ENCODE data around the gene EVI5L.
A peak's percentile ranks its signal among the peaks of the same experiment; 100 is the strongest.

The EVI5L gene

DNA sequence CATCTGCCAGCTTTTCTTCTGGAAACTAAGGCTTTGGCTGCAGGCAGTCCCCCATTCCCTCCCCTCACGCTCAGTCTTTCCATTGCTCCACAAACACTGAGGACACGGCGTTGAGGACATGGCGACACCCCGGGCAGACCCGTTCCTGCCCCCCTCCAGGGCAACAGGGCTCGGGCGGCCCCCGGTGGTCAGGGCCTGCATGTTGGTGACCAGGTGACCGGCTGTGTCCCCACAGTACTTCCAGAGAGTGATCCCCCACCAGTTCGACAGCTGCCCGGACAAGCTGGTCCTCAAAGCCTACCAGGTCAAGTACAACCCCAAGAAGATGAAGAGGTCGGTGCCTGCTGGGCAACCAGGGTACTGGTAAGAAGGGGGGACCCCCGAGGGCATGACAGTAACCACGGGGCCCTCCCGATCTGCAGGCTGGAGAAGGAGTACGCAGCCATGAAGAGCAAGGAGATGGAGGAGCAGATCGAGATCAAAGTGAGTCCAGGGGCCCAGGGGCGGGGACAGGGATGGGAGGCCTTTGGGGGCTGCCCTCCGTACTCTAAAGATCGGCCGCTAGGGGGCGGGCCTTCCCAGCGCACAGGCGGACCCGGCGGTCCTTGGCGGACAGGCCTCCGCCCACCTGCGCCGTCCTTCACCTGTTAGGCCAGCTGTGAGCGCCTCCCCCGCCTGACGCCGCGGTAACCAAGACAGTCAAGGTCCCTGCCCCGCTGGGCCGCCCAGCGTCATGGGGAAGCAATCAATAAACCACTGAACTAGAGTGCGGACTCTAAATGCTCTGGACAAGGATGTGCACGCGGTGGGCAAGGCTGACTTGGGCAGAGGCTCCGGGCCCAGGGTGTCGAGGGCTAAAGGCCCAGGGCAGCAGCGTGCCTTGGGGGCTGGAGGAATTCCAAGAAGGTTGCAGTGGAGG is 23.1 kb downstream of the EVI5L start:
- no peak for DNase-seq (ENCODE audit: low read depth)
- H3K4me3 ChIP-seq (ENCODE audit: control insufficient read depth, low read depth, low read length) = no peak overlapping the region
- TF ChIP-seq, protein P1, sequence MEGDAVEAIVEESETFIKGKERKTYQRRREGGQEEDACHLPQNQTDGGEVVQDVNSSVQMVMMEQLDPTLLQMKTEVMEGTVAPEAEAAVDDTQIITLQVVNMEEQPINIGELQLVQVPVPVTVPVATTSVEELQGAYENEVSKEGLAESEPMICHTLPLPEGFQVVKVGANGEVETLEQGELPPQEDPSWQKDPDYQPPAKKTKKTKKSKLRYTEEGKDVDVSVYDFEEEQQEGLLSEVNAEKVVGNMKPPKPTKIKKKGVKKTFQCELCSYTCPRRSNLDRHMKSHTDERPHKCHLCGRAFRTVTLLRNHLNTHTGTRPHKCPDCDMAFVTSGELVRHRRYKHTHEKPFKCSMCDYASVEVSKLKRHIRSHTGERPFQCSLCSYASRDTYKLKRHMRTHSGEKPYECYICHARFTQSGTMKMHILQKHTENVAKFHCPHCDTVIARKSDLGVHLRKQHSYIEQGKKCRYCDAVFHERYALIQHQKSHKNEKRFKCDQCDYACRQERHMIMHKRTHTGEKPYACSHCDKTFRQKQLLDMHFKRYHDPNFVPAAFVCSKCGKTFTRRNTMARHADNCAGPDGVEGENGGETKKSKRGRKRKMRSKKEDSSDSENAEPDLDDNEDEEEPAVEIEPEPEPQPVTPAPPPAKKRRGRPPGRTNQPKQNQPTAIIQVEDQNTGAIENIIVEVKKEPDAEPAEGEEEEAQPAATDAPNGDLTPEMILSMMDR (IDR thresholded peaks at IDR 0.05; ENCODE audit: control insufficient read depth, insufficient read depth, low read depth, low read length, missing control alignments) = peak; percentile 81

DNA sequence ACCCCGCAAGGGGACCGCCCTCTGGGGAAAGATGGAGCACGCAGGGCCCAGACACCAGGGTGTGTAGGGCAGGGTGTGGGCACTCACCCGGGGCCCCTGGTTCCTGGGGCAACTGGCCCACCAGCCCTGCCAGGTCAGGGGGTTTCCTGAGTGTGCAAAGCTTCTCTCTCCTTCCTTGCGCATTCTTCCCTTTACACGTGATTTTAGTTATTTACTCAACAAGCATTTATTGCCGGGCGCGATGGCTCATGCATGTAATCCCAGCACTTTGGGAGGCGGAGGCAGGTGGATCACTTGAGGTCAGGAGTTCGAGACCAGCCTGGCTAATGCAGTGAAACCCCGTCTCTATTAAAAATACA is 23.7 kb downstream of the EVI5L start:
- TF ChIP-seq, protein P1 (IDR thresholded peaks at IDR 0.05; ENCODE audit: control insufficient read depth, insufficient read depth, low read depth, low read length, missing control alignments) = no peak
- no peak for DNase-seq (ENCODE audit: low read depth)
- H3K4me3 ChIP-seq (ENCODE audit: control insufficient read depth, low read depth, low read length) = no peak overlapping the region

DNA sequence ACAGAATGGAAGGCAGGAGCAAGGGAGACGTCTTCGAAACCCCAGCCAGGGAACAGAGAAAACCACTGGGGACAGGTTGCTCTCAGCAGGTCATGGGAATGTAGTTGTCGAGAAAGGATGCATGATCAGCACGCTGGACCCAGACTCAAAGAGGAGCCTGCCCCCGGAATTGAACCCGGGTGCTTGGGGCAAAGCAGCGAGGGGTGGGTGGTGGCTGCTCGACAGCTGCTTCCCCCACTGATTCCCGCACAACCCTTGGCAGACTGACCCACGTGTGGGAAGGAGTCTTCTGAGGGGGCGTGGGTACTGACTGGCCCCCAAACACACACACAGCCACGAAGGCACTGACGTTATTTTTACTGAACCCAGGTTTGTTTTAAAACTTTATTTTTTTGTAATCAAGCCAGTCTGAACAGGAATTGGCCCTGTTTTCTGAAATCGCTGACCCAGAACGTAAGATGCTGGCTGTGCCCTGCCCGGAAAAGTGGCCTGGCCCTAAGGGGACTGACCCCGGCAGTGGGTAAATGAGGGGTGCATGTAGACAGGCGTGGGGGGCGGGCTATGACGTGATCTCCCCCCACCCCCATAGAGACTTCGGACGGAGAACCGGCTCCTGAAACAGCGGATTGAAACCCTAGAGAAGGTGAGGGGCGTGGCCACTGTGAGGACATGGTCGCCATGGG is 25.5 kb downstream of the EVI5L start:
- TF ChIP-seq, protein P1 (IDR thresholded peaks at IDR 0.05; ENCODE audit: control insufficient read depth, insufficient read depth, low read depth, low read length, missing control alignments) = no peak
- DNase-seq (ENCODE audit: low read depth) = no peak
- no peak overlapping the region for H3K4me3 ChIP-seq (ENCODE audit: control insufficient read depth, low read depth, low read length)

DNA sequence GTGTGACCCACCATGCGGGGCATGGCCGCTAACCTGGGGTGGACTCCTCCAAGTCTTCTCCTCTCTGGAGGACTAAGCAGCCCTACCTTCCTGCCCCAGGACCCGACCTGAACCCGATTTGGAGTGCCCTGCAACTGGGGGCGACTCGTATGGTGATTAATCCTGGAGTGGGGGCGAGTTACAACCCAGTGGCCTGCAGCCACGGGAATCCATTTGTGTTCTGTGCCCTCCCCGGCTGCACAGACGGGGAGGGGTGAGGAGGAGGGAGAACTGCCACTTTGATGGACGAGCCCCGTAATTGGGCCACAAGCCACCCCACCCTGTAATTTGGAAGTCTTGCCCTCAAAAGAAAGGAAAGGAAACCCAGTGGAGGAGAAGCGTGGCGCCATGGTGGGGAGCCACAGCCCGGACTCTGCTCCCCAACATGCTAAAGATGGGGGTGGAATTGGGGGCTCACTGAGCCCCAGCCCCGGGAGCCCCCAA is 26.1 kb downstream of the EVI5L start:
- TF ChIP-seq, protein P1 (IDR thresholded peaks at IDR 0.05; ENCODE audit: control insufficient read depth, insufficient read depth, low read depth, low read length, missing control alignments) = no peak
- no peak for DNase-seq (ENCODE audit: low read depth)
- no peak overlapping the region for H3K4me3 ChIP-seq (ENCODE audit: control insufficient read depth, low read depth, low read length)

DNA sequence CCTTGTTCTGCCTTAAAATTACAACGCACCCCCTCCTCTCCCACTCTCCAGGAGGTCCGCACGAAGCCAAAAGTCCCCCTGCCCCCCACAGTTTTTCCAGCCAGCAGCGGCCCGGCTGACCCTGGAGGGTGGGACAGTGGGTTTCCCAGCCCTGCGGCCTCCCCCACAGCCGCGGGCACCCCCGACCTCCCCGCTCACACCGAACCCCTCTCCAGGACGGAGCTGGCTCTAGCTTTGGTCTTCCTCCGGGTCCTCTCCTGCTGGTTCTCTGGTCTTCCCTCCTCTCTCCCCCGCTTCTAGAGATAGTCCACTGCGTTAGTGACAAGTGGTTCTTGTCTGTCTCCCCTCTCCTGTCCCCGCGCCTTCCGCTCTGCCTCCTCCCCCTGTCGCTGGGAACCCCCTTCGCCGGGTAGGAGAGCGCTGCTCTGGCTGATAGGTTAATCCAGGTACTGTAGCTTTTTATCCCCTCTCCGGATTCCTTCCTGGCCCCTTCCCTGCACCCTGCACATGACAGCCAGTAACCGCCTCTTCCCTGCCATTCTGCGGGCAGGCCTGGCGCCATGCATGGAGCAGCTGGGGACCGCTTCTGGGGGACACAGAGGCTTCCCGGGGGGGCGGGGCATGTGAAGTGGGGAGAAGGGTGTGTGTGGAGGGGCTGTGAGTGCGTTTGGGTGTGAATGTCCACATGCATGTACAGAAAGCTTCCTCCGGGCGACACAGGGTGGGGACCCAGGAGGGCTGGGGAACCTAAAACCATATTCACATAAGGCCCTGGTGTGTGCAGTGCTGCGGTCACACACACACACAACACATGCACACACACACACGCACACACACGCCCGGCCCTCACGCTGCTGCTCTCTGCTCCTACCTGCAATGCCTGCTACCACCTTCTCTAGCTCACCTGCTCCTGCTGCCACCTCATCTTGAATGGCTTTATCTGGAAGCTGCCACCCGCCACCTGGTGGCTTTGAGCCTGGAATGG is 27.0 kb downstream of the EVI5L start:
- H3K4me3 ChIP-seq (ENCODE audit: control insufficient read depth, low read depth, low read length) = no peak overlapping the region
- TF ChIP-seq, protein P1 (IDR thresholded peaks at IDR 0.05; ENCODE audit: control insufficient read depth, insufficient read depth, low read depth, low read length, missing control alignments) = no peak
- DNase-seq (ENCODE audit: low read depth) = no peak

DNA sequence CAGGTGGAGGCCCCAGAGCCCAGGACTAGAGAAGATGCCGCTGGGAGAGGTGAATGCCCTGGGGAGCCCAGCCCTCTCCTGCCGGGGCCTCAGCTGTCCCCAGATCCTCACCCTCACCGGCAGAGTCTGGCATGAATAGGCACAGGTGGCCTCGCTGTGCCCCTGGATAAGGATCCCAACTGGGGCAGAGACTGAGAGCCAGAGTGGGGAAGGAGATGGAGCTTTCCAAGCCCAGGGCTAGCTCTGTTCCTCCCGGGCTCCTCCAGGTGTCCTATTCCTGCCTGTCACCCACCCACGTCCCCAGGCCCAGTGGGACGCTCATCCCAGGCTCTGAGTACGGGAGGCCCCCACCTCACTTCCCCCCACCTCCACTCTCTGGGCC is 27.7 kb downstream of the EVI5L start:
- no peak overlapping the region for H3K4me3 ChIP-seq (ENCODE audit: control insufficient read depth, low read depth, low read length)
- TF ChIP-seq, protein P1 (IDR thresholded peaks at IDR 0.05; ENCODE audit: control insufficient read depth, insufficient read depth, low read depth, low read length, missing control alignments) = no peak
- DNase-seq (ENCODE audit: low read depth) = no peak

Data from AG09309 (cell line).